SH-SY5Y (cell line): Measurements from ENCODE around the gene CSKMT.

Source experiments
- GATA2 ChIP-seq: IDR thresholded peaks from 2 replicates; pipeline ENCODE4 v1.6.1; 2011; ENCODE audit warnings: mild to moderate bottlenecking, low read depth, low read length
- GATA3 ChIP-seq: IDR thresholded peaks from 2 replicates; pipeline ENCODE4 v1.6.1; 2011; ENCODE audit warnings: low read depth, mild to moderate bottlenecking, low read length, moderate library complexity

DNA sequence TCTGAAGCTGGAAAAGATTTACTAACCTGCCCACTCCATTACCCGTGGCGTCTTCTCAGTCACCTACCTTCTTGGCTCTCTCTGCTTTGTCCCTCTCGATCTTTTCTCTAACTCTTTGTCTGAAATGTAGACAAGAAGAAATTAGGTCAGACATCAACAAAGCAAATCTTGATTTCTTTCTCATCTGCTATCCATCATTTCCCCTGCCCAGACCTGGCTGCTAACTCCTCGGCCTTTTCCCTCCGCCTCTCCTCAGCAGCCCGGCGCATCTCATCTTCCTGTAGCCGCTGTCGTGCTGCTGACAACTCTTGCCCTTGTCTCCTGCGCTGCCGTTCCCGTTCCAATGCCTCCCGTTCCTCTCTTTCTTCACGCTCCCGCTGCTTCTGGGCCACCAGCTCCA lies 12.6 kb downstream of the CSKMT start:
- TF ChIP-seq GATA2 (no peak), GATA3 (no peak)
